ENCODE data around the gene MAPK10. TPM values are rescaled to one million over a fixed set of nuclear protein-coding genes. Genes with fewer than 3 reads are reported as not detected.

The MAPK10 gene
- total RNA-seq, 1 donor from 2014 or later = 25.2 TPM

GRCh38 chr4:86156531-86156930 lies 203.3 kb downstream of the MAPK10 start:
- no peak for DNase-seq (ENCODE audit: low spot score in 2 of 2, unreplicated experiment in 2 of 2)
- no peak for TF ChIP-seq CTCF (IDR thresholded peaks at IDR 0.05; ENCODE audit: unreplicated experiment)
- no peaks in the 10 kb centered on the region for H3K27me3 Mint-ChIP-seq (ENCODE audit: low read depth)
- peaks cover 2% of the 10 kb centered on the region for H3K4me1 Mint-ChIP-seq
- H3K36me3 Mint-ChIP-seq = no peaks in the 10 kb centered on the region
- H3K27ac Mint-ChIP-seq = no peak overlapping the region
- H3K9me3 Mint-ChIP-seq = no peaks in the 10 kb centered on the region
- no peak overlapping the region for H3K4me3 Mint-ChIP-seq

GRCh38 chr4:86155766-86156165 lies 204.1 kb downstream of the MAPK10 start:
- Mint-ChIP-seq H3K9me3 (no peaks in the 10 kb centered on the region), H3K36me3 (no peaks in the 10 kb centered on the region), H3K27me3 (ENCODE audit: low read depth) (no peaks in the 10 kb centered on the region), H3K4me3 (no peak overlapping the region), H3K27ac (no peak overlapping the region), H3K4me1 (peaks cover 2% of the 10 kb centered on the region)
- no peak for TF ChIP-seq CTCF (IDR thresholded peaks at IDR 0.05; ENCODE audit: unreplicated experiment)
- no peak for DNase-seq (ENCODE audit: low spot score in 2 of 2, unreplicated experiment in 2 of 2)

GRCh38 chr4:86152454-86152853 lies 207.4 kb downstream of the MAPK10 start:
- no peak overlapping the region for H3K4me3 Mint-ChIP-seq
- peaks cover 2% of the 10 kb centered on the region for H3K4me1 Mint-ChIP-seq
- TF ChIP-seq CTCF (IDR thresholded peaks at IDR 0.05; ENCODE audit: unreplicated experiment) = no peak
- no peaks in the 10 kb centered on the region for H3K36me3 Mint-ChIP-seq
- DNase-seq (ENCODE audit: low spot score in 2 of 2, unreplicated experiment in 2 of 2) = no peak
- no peaks in the 10 kb centered on the region for H3K9me3 Mint-ChIP-seq
- H3K27me3 Mint-ChIP-seq (ENCODE audit: low read depth) = no peaks in the 10 kb centered on the region
- H3K27ac Mint-ChIP-seq = peak overlapping the region; percentile 23

- TF ChIP-seq CTCF (IDR thresholded peaks at IDR 0.05; ENCODE audit: unreplicated experiment) = no peak
- H3K36me3 Mint-ChIP-seq = no peaks in the 10 kb centered on the region
- H3K27me3 Mint-ChIP-seq (ENCODE audit: low read depth) = no peaks in the 10 kb centered on the region
- peaks cover 2% of the 10 kb centered on the region for H3K4me1 Mint-ChIP-seq
- H3K27ac Mint-ChIP-seq = no peak overlapping the region
- H3K4me3 Mint-ChIP-seq = no peak overlapping the region
- H3K9me3 Mint-ChIP-seq = no peaks in the 10 kb centered on the region
- no peak for DNase-seq (ENCODE audit: low spot score in 2 of 2, unreplicated experiment in 2 of 2)
Observed at GRCh38 chr4:86151196-86151595, 208.7 kb downstream of the MAPK10 start.

- H3K4me1 Mint-ChIP-seq = peaks cover 7% of the 10 kb centered on the region
- peaks cover 7% of the 10 kb centered on the region for H3K9me3 Mint-ChIP-seq
- no peaks in the 10 kb centered on the region for H3K27me3 Mint-ChIP-seq (ENCODE audit: low read depth)
- H3K27ac Mint-ChIP-seq = no peak overlapping the region
- no peak for DNase-seq (ENCODE audit: low spot score in 2 of 2, unreplicated experiment in 2 of 2)
- peaks cover 5% of the 10 kb centered on the region for H3K36me3 Mint-ChIP-seq
- no peak overlapping the region for H3K4me3 Mint-ChIP-seq
- no peak for TF ChIP-seq CTCF (IDR thresholded peaks at IDR 0.05; ENCODE audit: unreplicated experiment)
Observed at GRCh38 chr4:86141161-86141560, 218.7 kb downstream of the MAPK10 start.

- peaks cover 6% of the 10 kb centered on the region for H3K9me3 Mint-ChIP-seq
- TF ChIP-seq CTCF (IDR thresholded peaks at IDR 0.05; ENCODE audit: unreplicated experiment) = no peak
- H3K27me3 Mint-ChIP-seq (ENCODE audit: low read depth) = no peaks in the 10 kb centered on the region
- peaks cover 8% of the 10 kb centered on the region for H3K4me1 Mint-ChIP-seq
- H3K4me3 Mint-ChIP-seq = no peak overlapping the region
- H3K36me3 Mint-ChIP-seq = peaks cover 2% of the 10 kb centered on the region
- no peak overlapping the region for H3K27ac Mint-ChIP-seq
- no peak for DNase-seq (ENCODE audit: low spot score in 2 of 2, unreplicated experiment in 2 of 2)
Observed at GRCh38 chr4:86132468-86132867, 227.4 kb downstream of the MAPK10 start.
